Measurements from ENCODE around the gene PLD6.
A peak's percentile ranks its signal among the peaks of the same experiment; 100 is the strongest.

The PLD6 gene

GRCh38 chr17:17227608-17228520 lies 21.7 kb upstream of the PLD6 start:
- DNase-seq (ENCODE audit: low read depth): no peak

DNA sequence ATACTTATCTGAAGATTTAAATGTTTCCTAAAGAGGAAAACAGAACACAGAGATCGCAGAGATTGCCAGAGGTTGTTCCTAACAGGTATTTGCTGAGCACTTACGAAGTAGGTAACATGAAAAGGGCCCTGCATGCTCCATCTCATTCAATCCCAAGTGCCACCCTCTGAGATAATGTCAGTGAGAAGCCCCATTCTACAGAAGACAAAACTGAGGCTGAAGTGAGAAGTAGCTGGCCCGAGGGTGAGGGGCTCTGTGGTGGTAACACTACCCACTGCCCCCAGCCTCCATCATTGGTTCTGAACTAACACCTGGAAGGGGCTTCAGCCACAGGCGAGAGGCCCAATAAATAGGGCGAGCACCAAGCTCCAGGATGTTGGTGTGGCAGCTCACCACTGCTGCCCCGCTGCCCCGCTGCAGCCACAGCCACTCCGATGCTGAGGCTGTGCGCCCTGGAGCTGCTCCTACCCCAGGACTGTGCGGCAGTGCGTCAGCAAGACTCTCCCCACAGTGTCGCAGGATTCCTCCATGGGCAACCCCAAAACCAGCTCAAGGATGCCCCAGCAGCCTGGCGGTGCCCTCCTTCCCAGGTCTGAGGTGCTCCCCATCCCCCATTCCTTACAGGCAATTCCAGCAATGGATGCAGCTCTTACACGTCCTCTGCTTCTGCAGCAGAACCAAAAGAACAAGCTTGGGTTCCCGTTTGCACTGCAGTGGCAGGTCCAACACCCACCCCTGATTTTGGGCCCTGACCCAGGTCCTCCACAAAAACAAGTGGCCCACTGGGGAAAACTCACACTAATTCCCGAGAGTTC lies 20.5 kb upstream of the PLD6 start:
- no peak for DNase-seq (ENCODE audit: low read depth)

DNA sequence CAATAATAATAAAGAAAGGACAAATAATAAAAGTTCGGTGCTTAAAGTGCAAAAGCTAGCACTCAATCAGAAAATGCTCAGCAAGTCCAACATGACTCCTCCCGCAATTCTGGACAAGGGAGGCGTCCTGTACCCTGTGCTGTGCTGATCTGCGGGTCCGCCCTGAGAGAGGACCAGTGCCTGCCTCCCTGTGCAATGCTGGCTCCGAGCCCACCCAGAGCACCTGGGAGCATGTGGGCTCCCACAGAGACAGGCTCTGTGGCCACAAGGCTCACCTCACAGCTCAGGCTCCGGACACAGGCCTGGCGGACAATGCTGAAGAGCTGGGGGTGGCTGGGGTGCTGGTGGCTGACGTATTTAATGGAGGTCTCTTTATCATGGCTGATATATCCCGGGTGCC lies 19.8 kb upstream of the PLD6 start:
- DNase-seq (ENCODE audit: low read depth): no peak

GRCh38 chr17:17224137-17224536 lies 18.0 kb upstream of the PLD6 start:
- no peak for DNase-seq (ENCODE audit: low read depth)

- no peak for DNase-seq (ENCODE audit: low read depth)
These were observed 17.6 kb upstream of the PLD6 start for GRCh38 chr17:17223736-17224135.

DNA sequence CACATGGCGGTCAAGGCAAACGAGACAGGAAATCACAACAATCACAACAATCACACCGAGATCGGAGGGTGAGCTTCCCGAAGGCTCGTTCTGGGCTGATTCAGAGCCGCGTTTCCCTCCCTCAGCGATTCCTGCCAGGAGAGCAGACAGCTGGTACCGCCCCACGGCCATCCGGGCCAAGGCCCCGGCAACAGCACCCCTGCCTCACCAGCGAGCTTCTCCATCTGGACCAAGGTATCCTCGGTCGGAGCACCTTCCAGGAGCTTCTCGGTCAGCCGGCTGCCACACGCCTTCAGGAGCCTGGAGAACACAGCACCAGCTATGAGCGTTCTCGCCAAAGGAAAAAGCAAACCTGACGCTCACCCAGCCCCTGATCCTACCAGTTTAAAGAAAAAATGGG lies 15.2 kb upstream of the PLD6 start:
- DNase-seq (ENCODE audit: low read depth): no peak

DNA sequence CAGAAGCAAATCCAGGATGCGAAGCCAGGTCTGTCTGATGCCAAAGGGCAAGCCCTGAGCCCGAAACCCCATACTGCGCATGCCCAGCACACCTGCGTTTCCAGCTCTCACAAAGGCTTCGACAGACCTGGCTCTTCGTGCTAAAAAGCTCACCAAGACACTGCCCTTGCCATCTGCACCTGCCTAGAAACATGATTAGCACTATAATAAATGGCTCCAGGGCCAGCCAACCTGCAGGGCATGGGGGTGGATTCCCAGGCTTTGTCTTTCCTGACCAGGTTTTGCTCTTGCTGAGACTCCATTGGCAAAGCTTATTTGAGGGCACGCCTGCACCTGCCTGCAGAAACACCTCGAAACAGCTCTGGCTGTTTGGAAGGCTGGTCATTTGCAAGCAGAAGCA lies 14.4 kb upstream of the PLD6 start:
- no peak for DNase-seq (ENCODE audit: low read depth)

DNA sequence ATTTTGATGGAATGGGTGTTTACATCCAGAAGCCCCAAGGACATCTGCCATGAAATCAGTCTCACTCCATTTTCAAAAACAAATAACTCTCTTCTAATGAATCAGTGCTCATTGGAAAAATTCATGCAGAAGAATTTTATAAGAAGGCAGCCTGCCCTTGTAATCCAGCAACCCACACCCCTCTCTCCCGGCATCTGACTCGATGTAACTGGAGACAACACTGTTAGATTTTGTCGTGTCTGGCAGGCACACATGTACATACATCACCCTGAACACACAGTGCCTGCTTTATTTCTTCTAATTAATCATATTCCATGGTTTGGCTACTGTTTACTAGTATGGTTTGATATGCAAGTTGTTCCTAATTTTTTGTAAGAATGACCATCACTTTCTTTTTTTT lies 11.9 kb upstream of the PLD6 start:
- DNase-seq (ENCODE audit: low read depth): no peak

- DNase-seq (ENCODE audit: low read depth): no peak
These were observed 10.6 kb upstream of the PLD6 start for GRCh38 chr17:17216776-17217175.

DNA sequence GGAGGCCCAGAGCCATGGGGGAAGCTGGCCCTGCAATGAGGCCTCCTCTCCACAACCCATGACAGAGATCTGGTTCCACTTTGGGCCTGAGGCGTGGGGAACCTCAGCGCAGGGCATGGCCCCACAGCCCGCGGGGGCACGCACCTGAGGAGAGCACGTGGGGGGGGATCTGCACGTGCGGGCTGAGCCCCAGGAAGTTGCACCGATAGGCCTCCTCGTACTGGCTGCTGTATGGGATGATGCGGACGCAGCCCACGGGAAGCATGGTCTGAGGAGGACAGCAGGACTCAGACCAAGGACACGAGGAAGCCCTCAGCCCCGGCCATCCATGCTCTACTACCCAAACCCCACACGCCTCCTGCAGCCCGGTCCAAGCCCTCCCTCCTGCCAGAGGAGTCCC lies 10.1 kb upstream of the PLD6 start:
- no peak for DNase-seq (ENCODE audit: low read depth)

DNA sequence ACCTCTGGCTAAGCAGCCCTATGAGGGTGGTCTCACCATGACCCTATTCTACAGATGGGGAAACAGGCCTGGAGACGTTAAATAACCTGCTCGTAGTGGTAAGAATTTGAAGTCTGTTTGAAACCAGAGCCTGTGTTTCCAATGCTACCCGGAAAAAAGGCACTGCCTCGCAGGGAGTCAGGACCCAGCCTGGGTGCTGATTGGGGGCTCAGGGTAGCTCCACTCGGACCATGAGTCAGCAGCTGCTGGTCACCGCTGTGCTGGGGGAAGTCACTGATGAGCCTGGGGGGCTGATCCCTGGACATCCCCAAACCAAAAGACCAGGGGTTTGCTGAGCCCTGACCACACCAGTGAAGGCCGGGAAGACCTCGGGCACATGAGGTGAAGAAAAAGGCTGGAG lies 9.4 kb upstream of the PLD6 start:
- DNase-seq (ENCODE audit: low read depth): no peak

DNA sequence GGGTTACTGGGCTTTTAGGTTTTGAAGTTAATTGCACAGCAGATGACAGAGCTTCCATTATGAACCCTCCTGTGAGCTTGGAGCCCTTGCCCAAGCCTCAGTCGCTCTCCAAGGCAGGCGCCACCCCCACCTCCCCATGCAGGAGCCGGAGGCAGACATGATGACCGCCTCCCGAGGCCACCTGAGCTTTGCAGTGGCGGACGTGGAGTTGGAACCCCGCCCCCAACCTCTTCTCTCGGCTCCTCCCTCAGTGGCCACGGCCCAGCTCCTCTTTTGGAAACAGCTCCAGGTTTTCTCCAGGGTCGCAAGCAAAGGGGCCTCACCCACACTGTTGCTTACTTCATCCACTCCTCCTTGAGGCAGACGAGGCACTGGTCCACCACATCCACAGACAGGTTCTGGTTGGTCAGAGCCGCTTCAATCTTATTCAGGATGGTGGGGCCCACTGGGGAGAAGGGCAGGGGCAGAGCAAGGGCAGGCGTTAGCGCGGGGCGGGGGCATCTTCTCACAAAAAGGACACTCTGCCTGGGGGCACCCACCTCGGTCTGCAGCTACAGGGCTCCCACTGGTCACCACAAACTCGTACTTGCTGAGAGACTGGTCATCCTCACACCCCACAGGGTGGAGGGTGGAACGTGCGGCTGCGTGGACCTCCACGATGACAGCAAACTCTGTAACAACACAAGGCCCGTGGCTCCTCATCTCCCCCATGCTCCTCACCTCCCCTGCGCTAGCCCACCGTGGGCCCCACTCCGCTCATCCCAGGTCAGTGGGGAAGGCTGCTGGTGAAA lies 8.7 kb upstream of the PLD6 start:
- no peak for DNase-seq (ENCODE audit: low read depth)

DNA sequence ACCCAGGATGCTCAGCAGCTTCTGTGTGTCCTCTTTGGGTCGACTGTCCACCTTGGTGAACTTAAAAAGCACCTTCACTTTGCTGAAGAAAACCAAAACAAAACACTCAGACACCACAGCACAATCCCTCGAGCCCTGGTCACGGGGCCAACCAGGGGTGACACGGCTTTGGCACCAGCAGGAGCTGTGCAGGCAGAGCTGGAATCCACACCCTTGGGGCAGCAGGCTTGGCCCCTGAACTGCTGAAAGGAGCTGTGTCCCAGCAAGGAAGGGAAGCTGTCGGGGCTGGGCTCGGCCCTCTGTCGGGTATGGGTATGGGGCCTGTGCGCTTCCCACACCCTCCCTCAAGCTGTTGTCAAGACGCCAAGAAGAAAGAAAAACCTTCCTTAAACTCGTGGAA lies 7.6 kb upstream of the PLD6 start:
- DNase-seq (ENCODE audit: low read depth): no peak

- DNase-seq (ENCODE audit: low read depth): no peak
These were observed 1.9 kb upstream of the PLD6 start for GRCh38 chr17:17207998-17208397.

DNA sequence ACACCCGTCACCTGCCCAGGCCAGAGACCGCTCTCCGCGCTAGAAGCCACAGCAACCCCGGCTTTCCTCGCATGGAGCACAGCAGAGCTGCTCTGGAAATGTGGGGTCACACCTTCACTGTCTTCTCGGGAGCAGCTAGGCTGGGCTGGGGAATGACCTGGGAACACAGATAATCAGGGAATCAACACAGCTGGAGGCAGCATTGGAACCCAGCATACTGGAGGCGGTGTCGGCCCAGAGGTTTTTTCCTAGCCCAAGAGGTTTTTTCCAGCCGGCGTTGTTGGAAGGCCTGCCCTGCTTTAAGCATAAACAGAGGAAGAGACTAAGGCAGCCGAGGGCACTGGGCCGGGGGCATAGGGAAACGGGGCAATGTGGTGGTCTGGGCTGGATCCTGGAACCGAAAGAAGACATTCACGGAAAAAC lies 791 bp upstream of the PLD6 start:
- DNase-seq (ENCODE audit: low read depth): no peak

DNA sequence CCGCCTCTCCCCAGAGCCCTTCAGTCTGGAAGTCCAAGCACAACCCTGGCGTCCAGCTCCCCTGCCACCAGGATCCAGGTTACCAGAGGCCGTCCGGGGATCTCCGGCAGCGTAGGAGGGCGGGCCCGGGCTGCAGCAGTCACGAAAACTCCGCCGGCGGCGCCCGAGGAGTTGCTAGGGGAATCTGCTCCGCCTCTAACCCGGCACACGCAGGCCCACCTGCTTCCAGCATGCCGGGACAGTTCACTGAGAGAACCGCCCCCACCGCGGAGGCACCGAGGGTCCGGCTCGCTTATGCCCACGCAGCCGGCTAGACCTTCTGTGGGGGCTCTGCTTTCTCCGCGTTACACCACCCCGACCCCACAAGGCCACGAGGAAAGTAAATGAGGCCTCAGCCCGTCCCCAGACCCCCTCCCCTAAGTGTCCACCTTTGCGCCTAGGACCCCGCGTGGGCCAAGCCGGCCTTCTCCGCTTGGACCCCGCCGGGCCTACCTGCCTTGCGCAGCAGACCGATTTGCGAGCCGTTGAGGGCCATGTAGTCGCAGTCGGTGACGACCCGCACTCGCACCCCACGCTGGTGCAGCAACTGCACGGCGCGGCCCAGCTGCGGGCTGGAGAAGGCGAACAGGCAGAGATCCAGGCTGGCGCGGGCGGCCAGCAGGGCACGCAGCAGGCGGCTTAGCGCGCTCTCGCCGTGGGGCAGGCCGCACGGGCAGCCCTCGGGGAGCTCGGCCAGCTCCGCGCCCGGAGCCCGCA lies 587 bp downstream of the PLD6 start:
- DNase-seq (ENCODE audit: low read depth): peak; percentile 38

- no peak for DNase-seq (ENCODE audit: low read depth)
These were observed 1.4 kb downstream of the PLD6 start for GRCh38 chr17:17204635-17205231.

- DNase-seq (ENCODE audit: low read depth): no peak
These were observed 2.0 kb downstream of the PLD6 start for GRCh38 chr17:17204041-17204591.

DNA sequence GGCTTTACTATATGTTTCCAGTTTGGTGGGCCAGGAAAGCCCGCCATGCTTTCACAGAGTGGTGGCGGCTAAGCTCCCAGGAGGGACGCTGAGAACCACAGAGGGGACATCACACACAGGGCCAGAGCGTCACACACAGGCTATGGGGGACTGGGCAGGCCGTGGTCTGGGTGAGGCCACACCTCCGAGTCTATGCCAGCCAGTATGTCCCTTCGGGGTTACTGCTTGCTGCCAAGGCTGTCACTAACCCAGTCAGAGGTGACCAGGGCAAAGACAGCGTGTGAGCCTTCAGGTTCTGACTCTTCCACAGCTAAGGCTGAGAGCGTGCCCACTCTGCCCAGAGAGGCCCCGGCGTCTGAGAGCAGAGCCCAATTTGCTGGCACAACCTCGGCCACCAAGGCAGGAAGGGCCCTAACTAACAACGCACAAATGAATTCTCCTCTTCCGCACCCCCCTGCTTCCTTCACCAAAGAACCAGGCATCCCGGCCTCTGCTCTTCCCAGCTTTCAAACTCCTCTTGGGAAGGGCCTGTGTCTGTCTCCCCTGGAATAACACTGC lies 2.9 kb downstream of the PLD6 start:
- no peak for DNase-seq (ENCODE audit: low read depth)

DNA sequence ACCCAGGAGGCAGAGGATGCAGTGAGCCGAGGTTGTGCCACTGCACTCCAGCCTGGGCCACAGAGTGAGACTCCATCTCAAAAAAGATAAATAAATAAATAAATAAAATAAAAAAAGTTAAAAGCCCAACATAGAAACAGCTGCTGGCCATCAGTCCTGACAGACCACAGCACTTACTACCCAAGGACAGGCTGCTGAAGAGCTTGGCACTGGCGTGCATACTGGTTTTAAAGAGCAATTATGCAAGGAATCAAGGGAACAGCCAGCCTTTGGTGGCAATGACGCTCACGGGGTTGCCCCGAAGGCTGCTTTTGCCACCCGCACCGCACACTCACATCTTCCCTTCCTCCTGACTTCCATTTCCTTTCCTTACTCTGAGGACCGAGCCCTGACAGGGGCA lies 4.2 kb downstream of the PLD6 start:
- no peak for DNase-seq (ENCODE audit: low read depth)

GRCh38 chr17:17201271-17201670 lies 4.9 kb downstream of the PLD6 start:
- no peak for DNase-seq (ENCODE audit: low read depth)

All from T follicular helper cell (primary cell).